ENCODE measurements around the gene INPP5J.

DNA sequence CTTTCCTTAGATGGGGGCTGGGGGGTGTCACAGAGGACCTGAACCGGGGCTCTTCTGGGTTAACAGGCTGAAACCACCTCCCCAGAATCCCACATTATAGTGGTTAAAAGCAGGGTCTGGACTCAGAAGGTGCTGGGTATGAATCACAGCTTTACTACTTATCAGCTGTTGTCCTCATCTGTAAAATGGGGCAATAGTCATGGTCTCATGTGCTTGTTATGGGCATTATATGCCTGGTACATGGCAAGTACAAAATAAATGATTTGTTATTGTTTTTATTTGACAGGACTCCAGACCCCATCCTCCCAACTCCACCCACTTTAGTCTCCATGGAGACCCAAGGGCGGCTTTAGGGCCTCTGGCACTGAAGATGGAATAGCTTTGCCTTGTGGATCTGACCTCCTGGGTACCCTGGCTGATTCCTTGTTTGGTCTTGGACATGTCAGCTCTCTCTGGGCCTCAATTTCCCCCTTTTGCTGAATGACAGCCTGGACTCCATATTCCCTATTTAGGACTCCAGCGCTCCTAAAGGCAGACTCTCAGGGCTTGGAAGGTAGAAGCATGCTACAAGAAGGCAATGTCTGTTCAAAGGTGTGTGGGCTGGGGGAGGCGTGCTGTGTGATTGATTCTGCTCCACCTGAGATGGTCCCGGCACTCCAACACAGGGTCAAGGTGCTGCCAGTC is 42.5 kb upstream of the INPP5J start:
- no peak for TF ChIP-seq POLR2A (IDR thresholded peaks at IDR 0.05)
- TF ChIP-seq, protein P1, sequence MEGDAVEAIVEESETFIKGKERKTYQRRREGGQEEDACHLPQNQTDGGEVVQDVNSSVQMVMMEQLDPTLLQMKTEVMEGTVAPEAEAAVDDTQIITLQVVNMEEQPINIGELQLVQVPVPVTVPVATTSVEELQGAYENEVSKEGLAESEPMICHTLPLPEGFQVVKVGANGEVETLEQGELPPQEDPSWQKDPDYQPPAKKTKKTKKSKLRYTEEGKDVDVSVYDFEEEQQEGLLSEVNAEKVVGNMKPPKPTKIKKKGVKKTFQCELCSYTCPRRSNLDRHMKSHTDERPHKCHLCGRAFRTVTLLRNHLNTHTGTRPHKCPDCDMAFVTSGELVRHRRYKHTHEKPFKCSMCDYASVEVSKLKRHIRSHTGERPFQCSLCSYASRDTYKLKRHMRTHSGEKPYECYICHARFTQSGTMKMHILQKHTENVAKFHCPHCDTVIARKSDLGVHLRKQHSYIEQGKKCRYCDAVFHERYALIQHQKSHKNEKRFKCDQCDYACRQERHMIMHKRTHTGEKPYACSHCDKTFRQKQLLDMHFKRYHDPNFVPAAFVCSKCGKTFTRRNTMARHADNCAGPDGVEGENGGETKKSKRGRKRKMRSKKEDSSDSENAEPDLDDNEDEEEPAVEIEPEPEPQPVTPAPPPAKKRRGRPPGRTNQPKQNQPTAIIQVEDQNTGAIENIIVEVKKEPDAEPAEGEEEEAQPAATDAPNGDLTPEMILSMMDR (IDR thresholded peaks at IDR 0.05), result no peak

All from heart left ventricle (tissue), 13 donors.